ENCODE results near the gene ANGPTL4. TPM values are rescaled to one million over a fixed set of nuclear protein-coding genes. Genes with fewer than 3 reads are reported as not detected.

ANGPTL4 gene
- total RNA-seq, 5 donors from 2014 or later (not counting 1 experiment from before 2014, with no cell fraction given): 0.18 to 0.19 TPM; not detected in 3

GRCh38 chr19:8324186-8325050, 39.5 kb upstream of the ANGPTL4 start:
- no peak for ATAC-seq (replicated peaks in 1 of 4)
- peaks cover 7 to 20% of the 10 kb centered on the region in 2 donors for H3K36me3 ChIP-seq (ENCODE audit: control insufficient read depth in 2 of 2, extremely low read depth in 1 of 2, insufficient read depth in 1 of 2, low read length in 1 of 2)
- Mint-ChIP-seq H3K9me3 (no peaks in the 10 kb centered on the region), H3K27ac (no peak overlapping the region), H3K36me3 (no peaks in the 10 kb centered on the region), H3K4me1 (peaks cover 31 to 38% (median 35%) of the 10 kb centered on the region in 3 donors), H3K27me3 (no peaks in the 10 kb centered on the region), H3K4me3 (no peak overlapping the region)
- H3K4me1 ChIP-seq (ENCODE audit: control insufficient read depth in 1 of 2, extremely low read depth in 1 of 2, insufficient read depth in 2 of 2, low read length in 2 of 2): peaks cover 16 to 42% of the 10 kb centered on the region in 2 experiments
- H3K27me3 ChIP-seq (replicated peaks in 1 of 2; ENCODE audit: control insufficient read depth in 2 of 2, extremely low read depth in 1 of 2, insufficient read depth in 2 of 2, low read length in 1 of 2): peaks cover 0 to 5% of the 10 kb centered on the region in 2 experiments
- ChIA-PET CTCF (no interaction called here), POLR2A (interaction anchor here in 1 of 2 donors (1.0 kb wide), 1 partner anchor 17 kb away, joined by 7 read pairs; no protein-coding TSS in a partner anchor)
- DNase-seq: no peak
- 92% methylated on average over 16 of the region's 17 CpGs for WGBS (ENCODE audit: insufficient coverage)
- no peaks in the 10 kb centered on the region for H3K9me3 ChIP-seq
- H3K4me3 ChIP-seq (ENCODE audit: control insufficient read depth in 1 of 2, extremely low read depth in 1 of 2, low read length in 1 of 2): no peak overlapping the region
- no peak overlapping the region for H3K27ac ChIP-seq (ENCODE audit: low read length)

GRCh38 chr19:8325454-8325853, 38.5 kb upstream of the ANGPTL4 start:
- Histone ChIP-seq H3K27ac (ENCODE audit: low read length) (no peak overlapping the region), H3K4me3 (ENCODE audit: control insufficient read depth in 1 of 2, extremely low read depth in 1 of 2, low read length in 1 of 2) (no peak overlapping the region), H3K9me3 (no peaks in the 10 kb centered on the region), H3K36me3 (ENCODE audit: control insufficient read depth in 2 of 2, extremely low read depth in 1 of 2, insufficient read depth in 1 of 2, low read length in 1 of 2) (peaks cover 7 to 20% of the 10 kb centered on the region in 2 donors), H3K4me1 (ENCODE audit: control insufficient read depth in 1 of 2, extremely low read depth in 1 of 2, insufficient read depth in 2 of 2, low read length in 2 of 2) (peaks cover 10 to 33% of the 10 kb centered on the region in 2 experiments), H3K27me3 (replicated peaks in 1 of 2; ENCODE audit: control insufficient read depth in 2 of 2, extremely low read depth in 1 of 2, insufficient read depth in 2 of 2, low read length in 1 of 2) (peaks cover 0 to 5% of the 10 kb centered on the region in 2 experiments)
- ATAC-seq (replicated peaks in 1 of 4) (no peak), DNase-seq (no peak)
- POLR2A ChIA-PET: no interaction called here
- no peak overlapping the region for H3K4me3 Mint-ChIP-seq
- H3K9me3 Mint-ChIP-seq: no peaks in the 10 kb centered on the region
- no peak overlapping the region for H3K27ac Mint-ChIP-seq
- H3K4me1 Mint-ChIP-seq: peaks cover 20 to 29% (median 25%) of the 10 kb centered on the region in 3 donors
- 95% methylated on average over 2 of the region's 3 CpGs for WGBS (ENCODE audit: insufficient coverage)
- H3K36me3 Mint-ChIP-seq: no peaks in the 10 kb centered on the region
- CTCF ChIA-PET: no interaction called here
- no peaks in the 10 kb centered on the region for H3K27me3 Mint-ChIP-seq

GRCh38 chr19:8329996-8330395, 34.0 kb upstream of the ANGPTL4 start:
- ATAC-seq (replicated peaks in 1 of 4) (no peak), DNase-seq (no peak)
- Mint-ChIP-seq H3K27me3 (peaks cover 0 to 7% of the 10 kb centered on the region in 2 donors), H3K9me3 (no peaks in the 10 kb centered on the region), H3K36me3 (no peaks in the 10 kb centered on the region), H3K4me3 (no peak overlapping the region), H3K4me1 (peaks cover 0 to 2% (median 0%) of the 10 kb centered on the region in 3 donors), H3K27ac (no peak overlapping the region)
- Histone ChIP-seq H3K36me3 (ENCODE audit: control insufficient read depth in 2 of 2, extremely low read depth in 1 of 2, insufficient read depth in 1 of 2, low read length in 1 of 2) (no peaks in the 10 kb centered on the region), H3K4me3 (ENCODE audit: control insufficient read depth in 1 of 2, extremely low read depth in 1 of 2, low read length in 1 of 2) (no peak overlapping the region), H3K4me1 (ENCODE audit: control insufficient read depth in 1 of 2, extremely low read depth in 1 of 2, insufficient read depth in 2 of 2, low read length in 2 of 2) (peaks cover 0 to 9% of the 10 kb centered on the region in 2 experiments), H3K27me3 (replicated peaks in 1 of 2; ENCODE audit: control insufficient read depth in 2 of 2, extremely low read depth in 1 of 2, insufficient read depth in 2 of 2, low read length in 1 of 2) (peaks cover 3 to 21% of the 10 kb centered on the region in 2 experiments), H3K27ac (ENCODE audit: low read length) (no peak overlapping the region), H3K9me3 (no peaks in the 10 kb centered on the region)
- CTCF ChIA-PET: no interaction called here
- POLR2A ChIA-PET: no interaction called here
- WGBS (ENCODE audit: insufficient coverage): 77% methylated on average over 3 of the region's 3 CpGs

GRCh38 chr19:8331263-8331845, 32.6 kb upstream of the ANGPTL4 start:
- H3K4me1 ChIP-seq (ENCODE audit: control insufficient read depth in 1 of 2, extremely low read depth in 1 of 2, insufficient read depth in 2 of 2, low read length in 2 of 2): peaks cover 0 to 16% of the 10 kb centered on the region in 2 experiments
- Mint-ChIP-seq H3K4me3 (no peak overlapping the region), H3K27ac (no peak overlapping the region), H3K4me1 (peaks cover 3 to 6% (median 4%) of the 10 kb centered on the region in 3 donors), H3K27me3 (peaks cover 4 to 15% of the 10 kb centered on the region in 2 donors), H3K9me3 (no peaks in the 10 kb centered on the region), H3K36me3 (no peaks in the 10 kb centered on the region)
- H3K9me3 ChIP-seq: no peaks in the 10 kb centered on the region
- 70% methylated on average over 2 of the region's 8 CpGs for WGBS (ENCODE audit: insufficient coverage)
- peaks cover 3 to 30% of the 10 kb centered on the region in 2 experiments for H3K27me3 ChIP-seq (replicated peaks in 1 of 2; ENCODE audit: control insufficient read depth in 2 of 2, extremely low read depth in 1 of 2, insufficient read depth in 2 of 2, low read length in 1 of 2)
- H3K4me3 ChIP-seq (ENCODE audit: control insufficient read depth in 1 of 2, extremely low read depth in 1 of 2, low read length in 1 of 2): no peak overlapping the region
- no peak for DNase-seq
- H3K27ac ChIP-seq (ENCODE audit: low read length): no peak overlapping the region
- ATAC-seq (replicated peaks in 1 of 4): no peak
- ChIA-PET POLR2A (no interaction called here), CTCF (no interaction called here)
- no peaks in the 10 kb centered on the region for H3K36me3 ChIP-seq (ENCODE audit: control insufficient read depth in 2 of 2, extremely low read depth in 1 of 2, insufficient read depth in 1 of 2, low read length in 1 of 2)

GRCh38 chr19:8332976-8333766, 30.8 kb upstream of the ANGPTL4 start:
- Histone ChIP-seq H3K9me3 (no peaks in the 10 kb centered on the region), H3K4me1 (ENCODE audit: control insufficient read depth in 1 of 2, extremely low read depth in 1 of 2, insufficient read depth in 2 of 2, low read length in 2 of 2) (peaks cover 0 to 16% of the 10 kb centered on the region in 2 experiments), H3K27ac (ENCODE audit: low read length) (no peak overlapping the region), H3K36me3 (ENCODE audit: control insufficient read depth in 2 of 2, extremely low read depth in 1 of 2, insufficient read depth in 1 of 2, low read length in 1 of 2) (no peaks in the 10 kb centered on the region), H3K4me3 (ENCODE audit: control insufficient read depth in 1 of 2, extremely low read depth in 1 of 2, low read length in 1 of 2) (no peak overlapping the region), H3K27me3 (replicated peaks in 1 of 2; ENCODE audit: control insufficient read depth in 2 of 2, extremely low read depth in 1 of 2, insufficient read depth in 2 of 2, low read length in 1 of 2) (peaks cover 3 to 41% of the 10 kb centered on the region in 2 experiments)
- DNase-seq: no peak
- Mint-ChIP-seq H3K4me1 (peaks cover 3 to 6% (median 4%) of the 10 kb centered on the region in 3 donors), H3K27me3 (peaks cover 13 to 32% of the 10 kb centered on the region in 2 donors), H3K9me3 (no peaks in the 10 kb centered on the region), H3K4me3 (no peak overlapping the region), H3K27ac (no peak overlapping the region), H3K36me3 (no peaks in the 10 kb centered on the region)
- ChIA-PET CTCF (no interaction called here), POLR2A (no interaction called here)
- no peak for ATAC-seq (replicated peaks in 1 of 4)
- 42% methylated on average over 50 of the region's 52 CpGs for WGBS (ENCODE audit: insufficient coverage)

GRCh38 chr19:8333767-8334457, 30.0 kb upstream of the ANGPTL4 start:
- H3K4me3 ChIP-seq (ENCODE audit: control insufficient read depth in 1 of 2, extremely low read depth in 1 of 2, low read length in 1 of 2): no peak overlapping the region
- H3K27me3 ChIP-seq (replicated peaks in 1 of 2; ENCODE audit: control insufficient read depth in 2 of 2, extremely low read depth in 1 of 2, insufficient read depth in 2 of 2, low read length in 1 of 2): peaks cover 4 to 42% of the 10 kb centered on the region in 2 experiments
- ChIA-PET CTCF (no interaction called here), POLR2A (no interaction called here)
- H3K36me3 Mint-ChIP-seq: no peaks in the 10 kb centered on the region
- H3K9me3 ChIP-seq: no peaks in the 10 kb centered on the region
- H3K9me3 Mint-ChIP-seq: no peaks in the 10 kb centered on the region
- ATAC-seq (replicated peaks in 1 of 4): no peak
- 36% methylated on average over 48 of the region's 48 CpGs for WGBS (ENCODE audit: insufficient coverage)
- H3K4me3 Mint-ChIP-seq: no peak overlapping the region
- H3K4me1 Mint-ChIP-seq: peaks cover 3 to 6% (median 4%) of the 10 kb centered on the region in 3 donors
- DNase-seq: no peak
- no peaks in the 10 kb centered on the region for H3K36me3 ChIP-seq (ENCODE audit: control insufficient read depth in 2 of 2, extremely low read depth in 1 of 2, insufficient read depth in 1 of 2, low read length in 1 of 2)
- peaks cover 13 to 36% of the 10 kb centered on the region in 2 donors for H3K27me3 Mint-ChIP-seq
- no peak overlapping the region for H3K27ac ChIP-seq (ENCODE audit: low read length)
- H3K4me1 ChIP-seq (ENCODE audit: control insufficient read depth in 1 of 2, extremely low read depth in 1 of 2, insufficient read depth in 2 of 2, low read length in 2 of 2): peaks cover 0 to 16% of the 10 kb centered on the region in 2 experiments
- no peak overlapping the region for H3K27ac Mint-ChIP-seq

Data from T-cell (primary cell).